Measurements from ENCODE around the gene MATN4. TPM values are rescaled to one million over a fixed set of nuclear protein-coding genes. Genes with fewer than 3 reads are reported as not detected.
A peak's percentile ranks its signal among the peaks of the same experiment; 100 is the strongest.

Gene MATN4
- total and polyA plus RNA-seq, 2 experiments from 2014 or later: 3.3 to 5.1 TPM

DNA sequence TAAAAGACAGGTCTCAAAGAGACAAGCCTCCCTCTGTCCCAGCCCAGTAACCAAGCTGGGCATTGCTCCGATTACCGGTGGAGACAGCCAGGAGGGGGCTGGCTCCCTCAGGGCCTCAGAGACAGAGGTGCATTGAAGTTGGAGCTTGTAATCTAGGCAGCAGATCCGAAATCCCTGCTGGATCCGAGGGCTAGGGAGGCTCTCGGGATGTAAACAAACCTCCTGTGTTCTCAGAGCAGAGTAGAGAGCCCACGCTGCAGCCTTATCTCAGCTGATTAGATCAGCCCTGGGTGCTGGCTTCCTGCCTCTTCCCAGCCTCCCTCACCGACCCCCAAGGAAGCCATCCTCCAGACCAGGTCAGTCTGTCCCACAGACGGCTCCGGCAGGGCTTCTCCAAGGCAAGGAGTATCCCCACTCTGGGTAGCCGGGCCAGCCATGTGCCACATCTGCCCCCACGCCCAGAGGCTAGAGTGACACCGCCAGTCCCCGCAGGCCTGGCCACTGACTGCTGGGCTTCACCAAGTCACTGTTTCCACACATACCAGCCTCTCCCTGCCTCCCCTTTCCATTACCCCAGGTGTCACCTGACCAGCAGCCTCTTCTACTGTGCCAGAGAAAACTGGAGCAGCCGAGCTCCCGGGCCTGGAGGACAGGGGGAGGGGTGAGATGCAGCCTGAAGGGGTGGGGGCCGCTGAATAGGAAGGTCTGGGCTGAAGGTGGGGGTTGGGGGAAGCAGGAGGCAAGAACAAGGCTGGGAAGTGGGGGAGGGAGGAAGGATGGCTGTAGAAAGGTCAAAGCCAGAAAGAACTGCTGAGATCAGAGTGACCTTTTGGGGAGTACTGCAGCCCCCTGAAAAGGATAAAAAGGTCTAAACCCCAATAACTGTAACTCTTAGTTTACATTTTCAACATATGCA, 34.1 kb upstream of the MATN4 start:
- H3K27me3 Mint-ChIP-seq (ENCODE audit: insufficient read depth, low read depth, poor library complexity): peaks cover 17% of the 10 kb centered on the region
- Histone ChIP-seq H4K20me1 (replicated peaks; ENCODE audit: insufficient read depth) (0 out of 2 replicates have a peak, but pooled peaks cover 2% of the 10 kb centered on the region), H3K27ac (ENCODE audit: low read depth) (peak overlapping the region; percentile 96), H3K4me1 (ENCODE audit: insufficient read depth) (peaks cover 86% of the 10 kb centered on the region), H3K4me3 (peak overlapping the region; percentile 46), H3K27me3 (ENCODE audit: insufficient read depth) (peaks cover 4% of the 10 kb centered on the region; the same call in 1 of the 2 replicates), H3F3A (replicated peaks; ENCODE audit: low read depth) (0 out of 2 replicates have a peak, but pooled peaks cover 8% of the 10 kb centered on the region), H3K79me2 (replicated peaks; ENCODE audit: insufficient read depth) (peaks cover 93% of the 10 kb centered on the region), H2AFZ (peak overlapping the region; percentile 47; the same call in 1 of the 2 replicates), H3K36me3 (ENCODE audit: insufficient read depth) (no peaks in the 10 kb centered on the region), H3K9me2 (ENCODE audit: insufficient read depth) (no peaks in the 10 kb centered on the region), H3K4me2 (peak overlapping the region; percentile 98)
- peak overlapping the region; percentile 71 for H3K4me3 Mint-ChIP-seq
- H3K9me3 Mint-ChIP-seq: no peaks in the 10 kb centered on the region
- peak overlapping the region; percentile 96 for H3K27ac Mint-ChIP-seq
- peak; percentile 87 for DNase-seq (ENCODE audit: low spot score)
- ATAC-seq: peak; percentile 66
- H3K4me1 Mint-ChIP-seq: peaks cover 100% of the 10 kb centered on the region
- TF ChIP-seq ZNF114 (CRISPR knock-in tag; IDR thresholded peaks at IDR 0.05): no peak
- TF ChIP-seq, protein P1, sequence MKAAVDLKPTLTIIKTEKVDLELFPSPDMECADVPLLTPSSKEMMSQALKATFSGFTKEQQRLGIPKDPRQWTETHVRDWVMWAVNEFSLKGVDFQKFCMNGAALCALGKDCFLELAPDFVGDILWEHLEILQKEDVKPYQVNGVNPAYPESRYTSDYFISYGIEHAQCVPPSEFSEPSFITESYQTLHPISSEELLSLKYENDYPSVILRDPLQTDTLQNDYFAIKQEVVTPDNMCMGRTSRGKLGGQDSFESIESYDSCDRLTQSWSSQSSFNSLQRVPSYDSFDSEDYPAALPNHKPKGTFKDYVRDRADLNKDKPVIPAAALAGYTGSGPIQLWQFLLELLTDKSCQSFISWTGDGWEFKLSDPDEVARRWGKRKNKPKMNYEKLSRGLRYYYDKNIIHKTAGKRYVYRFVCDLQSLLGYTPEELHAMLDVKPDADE (IDR thresholded peaks at IDR 0.05): no peak
- TF ChIP-seq, protein P2, sequence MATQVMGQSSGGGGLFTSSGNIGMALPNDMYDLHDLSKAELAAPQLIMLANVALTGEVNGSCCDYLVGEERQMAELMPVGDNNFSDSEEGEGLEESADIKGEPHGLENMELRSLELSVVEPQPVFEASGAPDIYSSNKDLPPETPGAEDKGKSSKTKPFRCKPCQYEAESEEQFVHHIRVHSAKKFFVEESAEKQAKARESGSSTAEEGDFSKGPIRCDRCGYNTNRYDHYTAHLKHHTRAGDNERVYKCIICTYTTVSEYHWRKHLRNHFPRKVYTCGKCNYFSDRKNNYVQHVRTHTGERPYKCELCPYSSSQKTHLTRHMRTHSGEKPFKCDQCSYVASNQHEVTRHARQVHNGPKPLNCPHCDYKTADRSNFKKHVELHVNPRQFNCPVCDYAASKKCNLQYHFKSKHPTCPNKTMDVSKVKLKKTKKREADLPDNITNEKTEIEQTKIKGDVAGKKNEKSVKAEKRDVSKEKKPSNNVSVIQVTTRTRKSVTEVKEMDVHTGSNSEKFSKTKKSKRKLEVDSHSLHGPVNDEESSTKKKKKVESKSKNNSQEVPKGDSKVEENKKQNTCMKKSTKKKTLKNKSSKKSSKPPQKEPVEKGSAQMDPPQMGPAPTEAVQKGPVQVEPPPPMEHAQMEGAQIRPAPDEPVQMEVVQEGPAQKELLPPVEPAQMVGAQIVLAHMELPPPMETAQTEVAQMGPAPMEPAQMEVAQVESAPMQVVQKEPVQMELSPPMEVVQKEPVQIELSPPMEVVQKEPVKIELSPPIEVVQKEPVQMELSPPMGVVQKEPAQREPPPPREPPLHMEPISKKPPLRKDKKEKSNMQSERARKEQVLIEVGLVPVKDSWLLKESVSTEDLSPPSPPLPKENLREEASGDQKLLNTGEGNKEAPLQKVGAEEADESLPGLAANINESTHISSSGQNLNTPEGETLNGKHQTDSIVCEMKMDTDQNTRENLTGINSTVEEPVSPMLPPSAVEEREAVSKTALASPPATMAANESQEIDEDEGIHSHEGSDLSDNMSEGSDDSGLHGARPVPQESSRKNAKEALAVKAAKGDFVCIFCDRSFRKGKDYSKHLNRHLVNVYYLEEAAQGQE (IDR thresholded peaks at IDR 0.05; ENCODE audit: unreplicated experiment): no peak
- TF ChIP-seq, protein P3, sequence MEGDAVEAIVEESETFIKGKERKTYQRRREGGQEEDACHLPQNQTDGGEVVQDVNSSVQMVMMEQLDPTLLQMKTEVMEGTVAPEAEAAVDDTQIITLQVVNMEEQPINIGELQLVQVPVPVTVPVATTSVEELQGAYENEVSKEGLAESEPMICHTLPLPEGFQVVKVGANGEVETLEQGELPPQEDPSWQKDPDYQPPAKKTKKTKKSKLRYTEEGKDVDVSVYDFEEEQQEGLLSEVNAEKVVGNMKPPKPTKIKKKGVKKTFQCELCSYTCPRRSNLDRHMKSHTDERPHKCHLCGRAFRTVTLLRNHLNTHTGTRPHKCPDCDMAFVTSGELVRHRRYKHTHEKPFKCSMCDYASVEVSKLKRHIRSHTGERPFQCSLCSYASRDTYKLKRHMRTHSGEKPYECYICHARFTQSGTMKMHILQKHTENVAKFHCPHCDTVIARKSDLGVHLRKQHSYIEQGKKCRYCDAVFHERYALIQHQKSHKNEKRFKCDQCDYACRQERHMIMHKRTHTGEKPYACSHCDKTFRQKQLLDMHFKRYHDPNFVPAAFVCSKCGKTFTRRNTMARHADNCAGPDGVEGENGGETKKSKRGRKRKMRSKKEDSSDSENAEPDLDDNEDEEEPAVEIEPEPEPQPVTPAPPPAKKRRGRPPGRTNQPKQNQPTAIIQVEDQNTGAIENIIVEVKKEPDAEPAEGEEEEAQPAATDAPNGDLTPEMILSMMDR (conservative IDR thresholded peaks at IDR 0.05; ENCODE audit: low read depth in 2 of 2): no peak
- no peak for TF ChIP-seq EZH2phosphoT487 (IDR thresholded peaks at IDR 0.05; ENCODE audit: unreplicated experiment)
- no peak for TF ChIP-seq NANOG (IDR thresholded peaks at IDR 0.05; ENCODE audit: borderline replicate concordance)
- TF ChIP-seq, protein P4, sequence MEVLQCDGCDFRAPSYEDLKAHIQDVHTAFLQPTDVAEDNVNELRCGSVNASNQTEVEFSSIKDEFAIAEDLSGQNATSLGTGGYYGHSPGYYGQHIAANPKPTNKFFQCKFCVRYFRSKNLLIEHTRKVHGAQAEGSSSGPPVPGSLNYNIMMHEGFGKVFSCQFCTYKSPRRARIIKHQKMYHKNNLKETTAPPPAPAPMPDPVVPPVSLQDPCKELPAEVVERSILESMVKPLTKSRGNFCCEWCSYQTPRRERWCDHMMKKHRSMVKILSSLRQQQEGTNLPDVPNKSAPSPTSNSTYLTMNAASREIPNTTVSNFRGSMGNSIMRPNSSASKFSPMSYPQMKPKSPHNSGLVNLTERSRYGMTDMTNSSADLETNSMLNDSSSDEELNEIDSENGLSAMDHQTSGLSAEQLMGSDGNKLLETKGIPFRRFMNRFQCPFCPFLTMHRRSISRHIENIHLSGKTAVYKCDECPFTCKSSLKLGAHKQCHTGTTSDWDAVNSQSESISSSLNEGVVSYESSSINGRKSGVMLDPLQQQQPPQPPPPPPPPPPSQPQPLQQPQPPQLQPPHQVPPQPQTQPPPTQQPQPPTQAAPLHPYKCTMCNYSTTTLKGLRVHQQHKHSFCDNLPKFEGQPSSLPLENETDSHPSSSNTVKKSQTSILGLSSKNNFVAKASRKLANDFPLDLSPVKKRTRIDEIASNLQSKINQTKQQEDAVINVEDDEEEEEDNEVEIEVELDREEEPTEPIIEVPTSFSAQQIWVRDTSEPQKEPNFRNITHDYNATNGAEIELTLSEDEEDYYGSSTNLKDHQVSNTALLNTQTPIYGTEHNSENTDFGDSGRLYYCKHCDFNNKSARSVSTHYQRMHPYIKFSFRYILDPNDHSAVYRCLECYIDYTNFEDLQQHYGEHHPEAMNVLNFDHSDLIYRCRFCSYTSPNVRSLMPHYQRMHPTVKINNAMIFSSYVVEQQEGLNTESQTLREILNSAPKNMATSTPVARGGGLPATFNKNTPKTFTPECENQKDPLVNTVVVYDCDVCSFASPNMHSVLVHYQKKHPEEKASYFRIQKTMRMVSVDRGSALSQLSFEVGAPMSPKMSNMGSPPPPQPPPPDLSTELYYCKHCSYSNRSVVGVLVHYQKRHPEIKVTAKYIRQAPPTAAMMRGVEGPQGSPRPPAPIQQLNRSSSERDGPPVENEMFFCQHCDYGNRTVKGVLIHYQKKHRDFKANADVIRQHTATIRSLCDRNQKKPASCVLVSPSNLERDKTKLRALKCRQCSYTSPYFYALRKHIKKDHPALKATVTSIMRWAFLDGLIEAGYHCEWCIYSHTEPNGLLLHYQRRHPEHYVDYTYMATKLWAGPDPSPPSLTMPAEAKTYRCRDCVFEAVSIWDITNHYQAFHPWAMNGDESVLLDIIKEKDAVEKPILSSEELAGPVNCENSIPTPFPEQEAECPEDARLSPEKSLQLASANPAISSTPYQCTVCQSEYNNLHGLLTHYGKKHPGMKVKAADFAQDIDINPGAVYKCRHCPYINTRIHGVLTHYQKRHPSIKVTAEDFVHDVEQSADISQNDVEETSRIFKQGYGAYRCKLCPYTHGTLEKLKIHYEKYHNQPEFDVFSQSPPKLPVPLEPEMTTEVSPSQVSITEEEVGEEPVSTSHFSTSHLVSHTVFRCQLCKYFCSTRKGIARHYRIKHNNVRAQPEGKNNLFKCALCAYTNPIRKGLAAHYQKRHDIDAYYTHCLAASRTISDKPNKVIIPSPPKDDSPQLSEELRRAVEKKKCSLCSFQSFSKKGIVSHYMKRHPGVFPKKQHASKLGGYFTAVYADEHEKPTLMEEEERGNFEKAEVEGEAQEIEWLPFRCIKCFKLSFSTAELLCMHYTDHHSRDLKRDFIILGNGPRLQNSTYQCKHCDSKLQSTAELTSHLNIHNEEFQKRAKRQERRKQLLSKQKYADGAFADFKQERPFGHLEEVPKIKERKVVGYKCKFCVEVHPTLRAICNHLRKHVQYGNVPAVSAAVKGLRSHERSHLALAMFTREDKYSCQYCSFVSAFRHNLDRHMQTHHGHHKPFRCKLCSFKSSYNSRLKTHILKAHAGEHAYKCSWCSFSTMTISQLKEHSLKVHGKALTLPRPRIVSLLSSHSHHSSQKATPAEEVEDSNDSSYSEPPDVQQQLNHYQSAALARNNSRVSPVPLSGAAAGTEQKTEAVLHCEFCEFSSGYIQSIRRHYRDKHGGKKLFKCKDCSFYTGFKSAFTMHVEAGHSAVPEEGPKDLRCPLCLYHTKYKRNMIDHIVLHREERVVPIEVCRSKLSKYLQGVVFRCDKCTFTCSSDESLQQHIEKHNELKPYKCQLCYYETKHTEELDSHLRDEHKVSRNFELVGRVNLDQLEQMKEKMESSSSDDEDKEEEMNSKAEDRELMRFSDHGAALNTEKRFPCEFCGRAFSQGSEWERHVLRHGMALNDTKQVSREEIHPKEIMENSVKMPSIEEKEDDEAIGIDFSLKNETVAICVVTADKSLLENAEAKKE (CRISPR knock-in tag; IDR thresholded peaks at IDR 0.05): no peak
- TF ChIP-seq EZH2 (IDR thresholded peaks at IDR 0.05; ENCODE audit: low read depth, unreplicated experiment): no peak
- TF ChIP-seq POLR2AphosphoS5 (IDR thresholded peaks at IDR 0.05; ENCODE audit: low read depth): peak; percentile 35
- no peak for TF ChIP-seq ZNF331 (CRISPR knock-in tag; IDR thresholded peaks at IDR 0.05; ENCODE audit: low read depth)
- TF ChIP-seq CREB1 (CRISPR knock-in tag; IDR thresholded peaks at IDR 0.05; ENCODE audit: low read depth): peak; percentile 37; the same call in 1 of the 2 replicates
- peaks cover 18% of the 10 kb centered on the region for H3K36me3 Mint-ChIP-seq (ENCODE audit: low read depth)

Measured in GM23338 (cell line).